Naive thymus-derived CD4-positive, alpha-beta T cell (primary cell): Measurements from ENCODE around the gene PPM1G. TPM values are rescaled to one million over a fixed set of nuclear protein-coding genes. Genes with fewer than 3 reads are reported as not detected.

Source experiments
- ATAC-seq: fragments of 150-1000 bp; cut with Tn5 transposase; 2 replicates; pipeline ENCODE4 v1.10.0; 2021; ENCODE audit warnings: mild to moderate bottlenecking, moderate library complexity
- CTCF ChIA-PET: fragments of 350-600 bp; sonication (Branson Sonifier 250); formaldehyde crosslinking; loops from one replicate; lab custom pipeline; 2021; ENCODE audit warnings: antibody characterized with exemption; lab: Charles Lee
- POLR2A ChIA-PET: fragments of 350-600 bp; sonication (Branson Sonifier 250); formaldehyde crosslinking; loops from one replicate; lab custom pipeline; 2021; ENCODE audit warnings: antibody characterized with exemption, inconsistent platforms; lab: Charles Lee
- DNase-seq, 9 donors: peaks; one replicate each; pipeline versions ENCODE4 v3.0.0 to v3.0.0-alpha.2; 2020 to 2022; ENCODE audit warnings: mixed read lengths in 1 of 9
- H3K27ac ChIP-seq: one replicate; pipeline ENCODE4 v1.7.0; 2013; ENCODE audit warnings: mild to moderate bottlenecking, low read depth, low read length, moderate library complexity
- H3K27me3 ChIP-seq, 2 donors: one replicate each; pipeline ENCODE4 v1.7.0; 2013; ENCODE audit warnings: low read length in 2 of 2, mild to moderate bottlenecking in 2 of 2, moderate library complexity in 2 of 2; ENCODE audit not compliant: control insufficient read depth in 2 of 2, insufficient read depth in 2 of 2
- H3K36me3 ChIP-seq, 3 experiments: 1 replicate in 2 of 3; 2 replicates in 1 of 3; pipeline ENCODE4 v1.7.0; 2013; ENCODE audit warnings: low read length in 3 of 3, mild to moderate bottlenecking in 3 of 3, moderate library complexity in 1 of 3; ENCODE audit not compliant: insufficient read depth in 3 of 3, control insufficient read depth in 2 of 3
- H3K4me1 ChIP-seq, 2 donors: one replicate each; pipeline ENCODE4 v1.7.0; 2013; ENCODE audit warnings: low read length in 2 of 2, mild to moderate bottlenecking in 2 of 2, moderate library complexity in 1 of 2; ENCODE audit not compliant: control insufficient read depth in 2 of 2, insufficient read depth in 2 of 2
- H3K4me3 ChIP-seq: 2 replicates; pipeline ENCODE4 v1.7.0; 2013; ENCODE audit warnings: mild to moderate bottlenecking, low read length
- H3K9me3 ChIP-seq, 3 experiments: 1 replicate in 2 of 3; 2 replicates in 1 of 3; pipeline ENCODE4 v1.7.0; 2013; ENCODE audit warnings: low read length in 3 of 3; ENCODE audit not compliant: control insufficient read depth in 2 of 3
- H3K27ac Mint-ChIP-seq, 9 donors: one replicate each; pipeline ENCODE4 v1.8.0; 2020 to 2022; ENCODE audit warnings: mixed read lengths in 9 of 9, mild to moderate bottlenecking in 8 of 9, moderate library complexity in 5 of 9, inconsistent platforms in 2 of 9
- H3K27me3 Mint-ChIP-seq, 5 donors: one replicate each; pipeline ENCODE4 v1.8.0; 2021 to 2022; ENCODE audit warnings: mixed read lengths in 5 of 5, mild to moderate bottlenecking in 1 of 5
- H3K36me3 Mint-ChIP-seq, 5 donors: one replicate each; pipeline ENCODE4 v1.8.0; 2020 to 2022; ENCODE audit warnings: mixed read lengths in 5 of 5, mild to moderate bottlenecking in 3 of 5, inconsistent platforms in 1 of 5
- H3K4me1 Mint-ChIP-seq, 7 donors: one replicate each; pipeline ENCODE4 v1.8.0; 2020 to 2022; ENCODE audit warnings: mixed read lengths in 7 of 7, mild to moderate bottlenecking in 3 of 7, inconsistent platforms in 1 of 7
- H3K4me3 Mint-ChIP-seq, 10 donors: one replicate each; pipeline ENCODE4 v1.8.0; 2020 to 2022; ENCODE audit warnings: mild to moderate bottlenecking in 10 of 10, mixed read lengths in 10 of 10, moderate library complexity in 6 of 10, inconsistent platforms in 2 of 10
- H3K9me3 Mint-ChIP-seq, 11 donors: one replicate each; pipeline ENCODE4 v1.8.0; 2020 to 2022; ENCODE audit warnings: mixed read lengths in 11 of 11, mild to moderate bottlenecking in 4 of 11, inconsistent platforms in 1 of 11, moderate library complexity in 1 of 11
- intact Hi-C, 2 donors: fragments of 100-400 bp; cut with micrococcal nuclease; formaldehyde crosslinking; loops; one replicate each; pipeline ENCODE4 v1.15.1; 2023
- polyA plus RNA-seq, 2 donors: library from polyadenylated mRNA; unstranded; fragments of 300-500 nt; fragmentation: Illumina TruSeq; gene quantifications; one replicate each; pipeline ENCODE4 v1.2.3, GENCODE V29; 2021
- total RNA-seq, 6 experiments: library from RNA in 5 of 6; stranded (reverse) in 5 of 6; gene quantifications; 1 replicate in 5 of 6; 2 replicates in 1 of 6; pipeline ENCODE4 v1.2.3 and lab custom pipeline; 2021 to 2026

The PPM1G gene
- total and polyA plus RNA-seq, 7 experiments from 2014 or later = 39.5 to 107 (median 51.6) TPM

DNA sequence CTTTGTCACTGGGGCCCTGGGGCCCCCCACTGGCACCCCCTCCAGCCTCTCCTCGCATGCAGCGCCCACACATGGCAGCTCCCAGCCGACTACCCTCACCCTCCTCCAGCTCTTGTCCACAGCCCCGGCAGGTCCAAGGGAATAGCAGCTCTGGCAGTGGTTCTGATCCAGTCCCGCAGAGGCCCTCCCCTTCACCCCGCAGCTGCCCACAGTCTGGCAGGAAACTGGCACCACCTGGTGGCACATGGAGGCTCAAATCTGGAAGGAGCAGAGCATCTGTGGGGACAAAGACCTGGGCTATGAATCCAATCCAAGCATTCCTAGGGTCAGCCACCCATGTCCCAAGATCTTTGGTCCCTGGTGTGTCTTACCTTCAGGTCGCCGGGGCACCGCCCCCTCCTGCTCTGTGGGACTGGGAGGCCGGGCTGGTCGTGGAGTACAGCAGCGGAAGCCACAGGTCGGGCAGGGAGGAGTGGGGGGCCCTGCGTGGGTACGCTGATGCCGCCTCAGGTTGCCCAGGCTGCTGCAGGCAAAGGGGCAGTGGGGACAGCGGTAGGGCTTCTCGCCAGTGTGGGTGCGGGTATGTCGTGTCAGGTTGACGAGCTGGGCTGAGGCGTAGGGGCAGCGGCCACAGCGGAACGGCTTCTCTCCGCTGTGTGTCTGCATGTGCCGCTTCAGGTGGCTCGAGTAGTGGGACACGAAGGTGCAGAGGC, 31.1 kb downstream of the PPM1G start:
- Histone ChIP-seq H3K27ac (no peak overlapping the region), H3K4me1 (peaks cover 9 to 10% of the 10 kb centered on the region in 2 donors), H3K9me3 (no peaks in the 10 kb centered on the region), H3K4me3 (no peak overlapping the region), H3K36me3 (peaks cover 8 to 68% (median 35%) of the 10 kb centered on the region in 3 experiments), H3K27me3 (no peaks in the 10 kb centered on the region)
- ATAC-seq (no peak), DNase-seq (no peak)
- CTCF ChIA-PET = no interaction called here
- Mint-ChIP-seq H3K9me3 (no peaks in the 10 kb centered on the region), H3K27ac (peak overlapping the region in 2 of 9 donors; percentile 9 to 36), H3K27me3 (no peaks in the 10 kb centered on the region), H3K36me3 (peaks cover 0 to 33% (median 14%) of the 10 kb centered on the region in 5 donors), H3K4me3 (peak overlapping the region in 3 of 10 donors; percentile 2 to 81 (median 35)), H3K4me1 (peaks cover 22 to 41% (median 34%) of the 10 kb centered on the region in 7 donors)
- intact Hi-C loops = no loop called here
- POLR2A ChIA-PET = interaction anchor here (1.3 to 4.4 kb wide), 3 partner anchors 8 to 51 kb away, joined by 6 to 67 read pairs (median 17); partner anchors contain the start of genes EIF2B4, GTF3C2, NRBP1 and SNX17

GRCh38 chr2:27377618-27378095, 31.7 kb downstream of the PPM1G start:
- ATAC-seq (no peak), DNase-seq (no peak)
- peaks cover 0 to 38% (median 13%) of the 10 kb centered on the region in 5 donors for H3K36me3 Mint-ChIP-seq
- no peaks in the 10 kb centered on the region for H3K27me3 Mint-ChIP-seq
- Histone ChIP-seq H3K4me3 (no peak overlapping the region), H3K36me3 (peaks cover 8 to 71% (median 41%) of the 10 kb centered on the region in 3 experiments), H3K27me3 (no peaks in the 10 kb centered on the region), H3K4me1 (peaks cover 9 to 10% of the 10 kb centered on the region in 2 donors), H3K9me3 (no peaks in the 10 kb centered on the region), H3K27ac (no peak overlapping the region)
- ChIA-PET CTCF (no interaction called here), POLR2A (interaction anchor here (1.3 kb wide), 1 partner anchor 21 kb away, joined by 6 read pairs; the partner anchor contains the start of gene GTF3C2)
- peaks cover 27 to 46% (median 40%) of the 10 kb centered on the region in 7 donors for H3K4me1 Mint-ChIP-seq
- intact Hi-C loops = no loop called here
- H3K4me3 Mint-ChIP-seq = peak overlapping the region in 3 of 10 donors; percentile 20 to 81 (median 25)
- peak overlapping the region in 2 of 9 donors; percentile 23 to 38 for H3K27ac Mint-ChIP-seq
- no peaks in the 10 kb centered on the region for H3K9me3 Mint-ChIP-seq

GRCh38 chr2:27376866-27377617, 32.3 kb downstream of the PPM1G start:
- Histone ChIP-seq H3K27ac (no peak overlapping the region), H3K27me3 (no peaks in the 10 kb centered on the region), H3K4me3 (no peak overlapping the region), H3K36me3 (peaks cover 8 to 67% (median 36%) of the 10 kb centered on the region in 3 experiments), H3K9me3 (no peaks in the 10 kb centered on the region), H3K4me1 (peaks cover 13 to 14% of the 10 kb centered on the region in 2 donors)
- intact Hi-C loops = no loop called here
- DNase-seq (no peak), ATAC-seq (no peak)
- ChIA-PET CTCF (no interaction called here), POLR2A (interaction anchor here (1.3 kb wide), 1 partner anchor 20 kb away, joined by 6 read pairs; the partner anchor contains the start of gene GTF3C2)
- Mint-ChIP-seq H3K4me3 (peak overlapping the region in 1 of 10 donors; percentile 34), H3K4me1 (peaks cover 29 to 49% (median 42%) of the 10 kb centered on the region in 7 donors), H3K36me3 (peaks cover 0 to 40% (median 19%) of the 10 kb centered on the region in 5 donors), H3K9me3 (no peaks in the 10 kb centered on the region), H3K27me3 (no peaks in the 10 kb centered on the region), H3K27ac (no peak overlapping the region)

GRCh38 chr2:27376151-27376865, 33.1 kb downstream of the PPM1G start:
- H3K36me3 ChIP-seq = peaks cover 8 to 61% (median 36%) of the 10 kb centered on the region in 3 experiments
- H3K27ac ChIP-seq = no peak overlapping the region
- H3K4me3 ChIP-seq = no peak overlapping the region
- DNase-seq (no peak), ATAC-seq (no peak)
- ChIA-PET CTCF (no interaction called here), POLR2A (interaction anchor here (1.3 kb wide), 2 partner anchors 20 to 34 kb away, joined by 4 to 6 read pairs; partner anchors contain the start of gene GTF3C2)
- H3K9me3 Mint-ChIP-seq = no peaks in the 10 kb centered on the region
- H3K36me3 Mint-ChIP-seq = peaks cover 0 to 43% (median 19%) of the 10 kb centered on the region in 5 donors
- no peak overlapping the region for H3K4me3 Mint-ChIP-seq
- H3K4me1 ChIP-seq = peaks cover 20% of the 10 kb centered on the region in 2 donors
- no peaks in the 10 kb centered on the region for H3K9me3 ChIP-seq
- intact Hi-C loops = no loop called here
- H3K27ac Mint-ChIP-seq = peak overlapping the region in 1 of 9 donors; percentile 8
- peaks cover 35 to 52% (median 42%) of the 10 kb centered on the region in 7 donors for H3K4me1 Mint-ChIP-seq
- no peaks in the 10 kb centered on the region for H3K27me3 Mint-ChIP-seq
- no peaks in the 10 kb centered on the region for H3K27me3 ChIP-seq

- Histone ChIP-seq H3K4me3 (no peak overlapping the region), H3K27me3 (no peaks in the 10 kb centered on the region), H3K4me1 (peaks cover 24% of the 10 kb centered on the region in 2 donors), H3K36me3 (peaks cover 8 to 64% (median 36%) of the 10 kb centered on the region in 3 experiments), H3K27ac (no peak overlapping the region), H3K9me3 (no peaks in the 10 kb centered on the region)
- Mint-ChIP-seq H3K4me1 (peaks cover 30 to 46% (median 37%) of the 10 kb centered on the region in 7 donors), H3K27me3 (no peaks in the 10 kb centered on the region), H3K9me3 (no peaks in the 10 kb centered on the region), H3K27ac (peak overlapping the region in 1 of 9 donors; percentile 8), H3K4me3 (no peak overlapping the region), H3K36me3 (peaks cover under 1 to 40% (median 19%) of the 10 kb centered on the region in 5 donors)
- ChIA-PET POLR2A (interaction anchor here (1.3 kb wide), 1 partner anchor 35 kb away, joined by 4 read pairs; no protein-coding TSS in a partner anchor), CTCF (no interaction called here)
- DNase-seq (no peak), ATAC-seq (no peak)
- intact Hi-C loops = no loop called here
Measured at GRCh38 chr2:27375513-27376099, 33.8 kb downstream of the PPM1G start.
